Caco-2 (cell line): Measurements from ENCODE around the gene RANBP10. TPM values are rescaled to one million over a fixed set of nuclear protein-coding genes. Genes with fewer than 3 reads are reported as not detected.

Experiments
- BruUV-seq: library from RNA; stranded (reverse); fragments of 400-500 nt; replicated peaks from 2 replicates; lab custom pipeline; 2021; lab: Mats Ljungman, UMichigan
- CTCF ChIA-PET: fragments of 300-600 bp; sonication (Branson Sonifier 250); formaldehyde crosslinking; loops from one replicate; lab custom pipeline; 2022; ENCODE audit warnings: antibody characterized with exemption; lab: Charles Lee
- POLR2A ChIA-PET: fragments of 300-600 bp; sonication (Branson Sonifier 250); formaldehyde crosslinking; loops from one replicate; lab custom pipeline; 2022; ENCODE audit warnings: antibody characterized with exemption; lab: Charles Lee
- DNase-seq, 2 experiments: peaks; one replicate each; pipeline versions ENCODE4 v3.0.0 to v3.0.0-alpha.2; 2020 to 2022
- H3K27me3 ChIP-seq: replicated peaks from 2 replicates; pipeline ENCODE4 v1.6.0; 2011; ENCODE audit warnings: low read length; ENCODE audit not compliant: control insufficient read depth, insufficient read depth
- H3K36me3 ChIP-seq: 2 replicates; pipeline ENCODE4 v1.5.1; 2011; ENCODE audit warnings: low read length; ENCODE audit not compliant: control insufficient read depth, insufficient read depth
- H3K4me1 ChIP-seq: fragments of 250-450 bp; sonication (Bioruptor Pico); 2 replicates; pipeline ENCODE4 v1.5.1; 2020; ENCODE audit warnings: mild to moderate bottlenecking
- H3K4me3 ChIP-seq: 2 replicates; pipeline ENCODE4 v1.5.1; 2011; ENCODE audit warnings: low read depth, mild to moderate bottlenecking, control low read depth, low read length
- H3K9me3 ChIP-seq: fragments of 250-450 bp; sonication (Bioruptor Pico); 2 replicates; pipeline ENCODE4 v1.5.1; 2020; ENCODE audit warnings: mild to moderate bottlenecking, moderate library complexity
- H3K27ac Mint-ChIP-seq: one replicate; pipeline ENCODE4 v1.8.0; 2022; ENCODE audit warnings: mixed read lengths; ENCODE audit not compliant: unreplicated experiment
- H3K27me3 Mint-ChIP-seq: one replicate; pipeline ENCODE4 v1.8.0; 2022; ENCODE audit warnings: mixed read lengths; ENCODE audit not compliant: insufficient read depth, unreplicated experiment
- H3K36me3 Mint-ChIP-seq: one replicate; pipeline ENCODE4 v1.8.0; 2022; ENCODE audit warnings: mild to moderate bottlenecking, mixed read lengths; ENCODE audit not compliant: insufficient read depth, unreplicated experiment
- H3K4me1 Mint-ChIP-seq: one replicate; pipeline ENCODE4 v1.8.0; 2022; ENCODE audit warnings: low read depth, mixed read lengths; ENCODE audit not compliant: unreplicated experiment
- H3K4me3 Mint-ChIP-seq: one replicate; pipeline ENCODE4 v1.8.0; 2022; ENCODE audit warnings: mild to moderate bottlenecking, moderate library complexity, mixed read lengths; ENCODE audit not compliant: unreplicated experiment
- H3K9me3 Mint-ChIP-seq: one replicate; pipeline ENCODE4 v1.8.0; 2022; ENCODE audit warnings: mixed read lengths; ENCODE audit not compliant: unreplicated experiment
- intact Hi-C: fragments of 100-400 bp; cut with micrococcal nuclease; formaldehyde crosslinking; loops from one replicate; pipeline ENCODE4 v1.10.0; 2022; ENCODE audit not compliant: unreplicated experiment
- total RNA-seq: library from RNA; stranded (reverse); gene quantifications from 2 replicates; pipeline ENCODE4 v1.2.3, GENCODE V29; 2022
- TF ChIP-seq, protein P1 (sequence below), 2 experiments: fragments of 200-600 bp in 1 of 2; IDR thresholded peaks; 1 replicate in 1 of 2; 2 replicates in 1 of 2; pipeline versions ENCODE4 v1.5.1 to v1.8.0; 2011 to 2022; ENCODE audit warnings: antibody characterized with exemption in 1 of 2, control low read depth in 1 of 2, inconsistent platforms in 1 of 2, low read depth in 1 of 2, low read length in 1 of 2, mild to moderate bottlenecking in 1 of 2, moderate library complexity in 1 of 2; ENCODE audit not compliant: insufficient read depth in 1 of 2, severe bottlenecking in 1 of 2, unreplicated experiment in 1 of 2

Gene RANBP10
- total RNA-seq, 1 experiment from 2014 or later: 21.8 TPM

DNA sequence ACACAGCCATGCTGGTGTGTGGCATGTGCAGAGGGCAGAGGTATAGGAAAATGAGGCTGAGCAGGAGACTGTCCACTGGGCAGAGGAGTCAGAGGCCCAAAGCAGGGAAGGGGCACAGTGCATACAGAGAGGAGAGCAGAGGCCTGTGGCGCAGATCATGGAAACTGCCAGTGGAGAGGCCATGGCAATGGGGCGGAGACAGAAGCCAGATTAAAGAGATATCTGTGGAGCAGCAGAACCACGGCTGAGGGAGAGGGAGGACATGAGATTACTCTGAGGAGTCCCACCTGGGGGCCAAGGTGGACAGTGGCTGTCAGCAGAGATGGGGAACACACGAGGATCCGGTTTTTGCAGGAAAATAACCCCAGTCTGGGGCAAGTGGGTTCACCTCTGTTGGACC, 43.3 kb downstream of the RANBP10 start:
- no TSS peak for BruUV-seq
- H3K27ac Mint-ChIP-seq: no peak overlapping the region

DNA sequence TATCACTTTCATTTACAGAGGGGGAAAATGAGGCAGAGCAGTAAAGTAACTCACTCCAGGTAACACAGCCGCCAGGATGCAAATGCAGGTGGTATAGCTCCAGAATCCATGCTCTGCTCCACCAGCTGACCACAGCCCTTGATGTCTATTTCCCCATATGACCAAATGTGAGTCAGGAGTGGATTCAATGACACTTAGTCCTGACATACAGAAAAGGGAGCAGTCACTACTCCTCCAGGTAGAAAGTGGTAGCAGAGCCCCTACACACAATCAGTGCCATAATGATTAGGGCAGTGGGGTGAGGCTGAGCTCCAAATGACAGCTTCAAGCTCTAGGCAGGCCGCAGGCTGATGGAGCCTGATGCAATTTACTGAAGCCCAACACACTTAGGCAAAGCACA, 44.0 kb downstream of the RANBP10 start:
- BruUV-seq: no TSS peak
- Histone ChIP-seq H3K4me1 (no peaks in the 10 kb centered on the region), H3K9me3 (no peaks in the 10 kb centered on the region), H3K4me3 (no peak overlapping the region), H3K27me3 (no peaks in the 10 kb centered on the region), H3K36me3 (peaks cover 4% of the 10 kb centered on the region)
- H3K4me1 Mint-ChIP-seq: no peaks in the 10 kb centered on the region
- H3K9me3 Mint-ChIP-seq: no peaks in the 10 kb centered on the region
- no peak overlapping the region for H3K27ac Mint-ChIP-seq
- ChIA-PET POLR2A (no interaction called here), CTCF (interaction anchor here (0.6 to 0.7 kb wide), 2 partner anchors 16 to 44 kb away, joined by 3 read pairs; partner anchors contain the start of gene TSNAXIP1)
- no peaks in the 10 kb centered on the region for H3K27me3 Mint-ChIP-seq
- peaks cover 28% of the 10 kb centered on the region for H3K36me3 Mint-ChIP-seq
- intact Hi-C loops: no loop called here
- TF ChIP-seq, protein P1, sequence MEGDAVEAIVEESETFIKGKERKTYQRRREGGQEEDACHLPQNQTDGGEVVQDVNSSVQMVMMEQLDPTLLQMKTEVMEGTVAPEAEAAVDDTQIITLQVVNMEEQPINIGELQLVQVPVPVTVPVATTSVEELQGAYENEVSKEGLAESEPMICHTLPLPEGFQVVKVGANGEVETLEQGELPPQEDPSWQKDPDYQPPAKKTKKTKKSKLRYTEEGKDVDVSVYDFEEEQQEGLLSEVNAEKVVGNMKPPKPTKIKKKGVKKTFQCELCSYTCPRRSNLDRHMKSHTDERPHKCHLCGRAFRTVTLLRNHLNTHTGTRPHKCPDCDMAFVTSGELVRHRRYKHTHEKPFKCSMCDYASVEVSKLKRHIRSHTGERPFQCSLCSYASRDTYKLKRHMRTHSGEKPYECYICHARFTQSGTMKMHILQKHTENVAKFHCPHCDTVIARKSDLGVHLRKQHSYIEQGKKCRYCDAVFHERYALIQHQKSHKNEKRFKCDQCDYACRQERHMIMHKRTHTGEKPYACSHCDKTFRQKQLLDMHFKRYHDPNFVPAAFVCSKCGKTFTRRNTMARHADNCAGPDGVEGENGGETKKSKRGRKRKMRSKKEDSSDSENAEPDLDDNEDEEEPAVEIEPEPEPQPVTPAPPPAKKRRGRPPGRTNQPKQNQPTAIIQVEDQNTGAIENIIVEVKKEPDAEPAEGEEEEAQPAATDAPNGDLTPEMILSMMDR (IDR thresholded peaks at IDR 0.05; ENCODE audit: insufficient read depth in 1 of 2, low read depth in 1 of 2, low read length in 1 of 2, severe bottlenecking in 1 of 2, unreplicated experiment in 1 of 2): no peak
- DNase-seq: no peak
- no peak overlapping the region for H3K4me3 Mint-ChIP-seq

More for the DNA sequence above, 43.3 kb downstream of the RANBP10 start:
- peaks cover 3% of the 10 kb centered on the region; the same call in 1 of the 2 replicates for H3K36me3 ChIP-seq
- H3K27me3 ChIP-seq: no peaks in the 10 kb centered on the region
- no peaks in the 10 kb centered on the region for H3K9me3 ChIP-seq
- H3K4me1 ChIP-seq: no peaks in the 10 kb centered on the region
- H3K4me3 Mint-ChIP-seq: no peak overlapping the region
- DNase-seq: no peak
- H3K9me3 Mint-ChIP-seq: no peaks in the 10 kb centered on the region
- intact Hi-C loops: no loop called here
- H3K4me1 Mint-ChIP-seq: no peaks in the 10 kb centered on the region
- no peak overlapping the region for H3K4me3 ChIP-seq
- CTCF ChIA-PET: no interaction called here
- H3K36me3 Mint-ChIP-seq: peaks cover 28% of the 10 kb centered on the region
- POLR2A ChIA-PET: no interaction called here
- no peaks in the 10 kb centered on the region for H3K27me3 Mint-ChIP-seq
- TF ChIP-seq, protein P1 (IDR thresholded peaks at IDR 0.05; ENCODE audit: insufficient read depth in 1 of 2, low read depth in 1 of 2, low read length in 1 of 2, severe bottlenecking in 1 of 2, unreplicated experiment in 1 of 2): no peak

DNA sequence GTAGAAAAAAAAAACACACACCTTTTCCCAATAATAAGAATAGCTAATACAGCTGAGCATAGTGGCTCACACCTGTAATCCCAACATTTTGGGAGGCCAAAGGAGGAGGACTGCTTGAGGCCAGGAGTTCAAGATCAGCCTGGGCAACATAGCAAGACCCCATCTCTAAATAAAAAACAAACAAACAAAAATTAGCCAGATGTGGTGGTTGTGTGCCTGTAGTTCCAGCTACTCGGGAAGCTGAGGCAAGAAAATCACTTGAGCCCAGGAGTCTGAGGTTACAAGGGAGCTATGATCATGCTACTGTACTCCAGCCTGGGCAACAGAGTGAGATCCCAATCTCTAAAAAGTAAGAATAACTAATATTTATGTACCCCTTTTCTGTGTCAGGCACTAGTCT, 44.4 kb downstream of the RANBP10 start:
- no peak overlapping the region for H3K27ac Mint-ChIP-seq
- Histone ChIP-seq H3K9me3 (no peaks in the 10 kb centered on the region), H3K36me3 (peaks cover 4% of the 10 kb centered on the region), H3K27me3 (no peaks in the 10 kb centered on the region), H3K4me3 (no peak overlapping the region), H3K4me1 (no peaks in the 10 kb centered on the region)
- H3K4me3 Mint-ChIP-seq: no peak overlapping the region
- DNase-seq: no peak
- no peaks in the 10 kb centered on the region for H3K9me3 Mint-ChIP-seq
- ChIA-PET POLR2A (no interaction called here), CTCF (interaction anchor here (0.6 to 0.7 kb wide), 2 partner anchors 16 to 45 kb away, joined by 3 read pairs; partner anchors contain the start of gene TSNAXIP1)
- H3K4me1 Mint-ChIP-seq: no peaks in the 10 kb centered on the region
- H3K27me3 Mint-ChIP-seq: no peaks in the 10 kb centered on the region
- BruUV-seq: no TSS peak
- TF ChIP-seq, protein P1 (IDR thresholded peaks at IDR 0.05; ENCODE audit: insufficient read depth in 1 of 2, low read depth in 1 of 2, low read length in 1 of 2, severe bottlenecking in 1 of 2, unreplicated experiment in 1 of 2): no peak
- peaks cover 28% of the 10 kb centered on the region for H3K36me3 Mint-ChIP-seq
- intact Hi-C loops: no loop called here
